ENCODE data around the gene OAS2. TPM values are rescaled to one million over a fixed set of nuclear protein-coding genes. Genes with fewer than 3 reads are reported as not detected.

OAS2 gene
- total RNA-seq, 2 experiments from 2014 or later = 191 to 196 TPM

GRCh38 chr12:112973011-112973735, 5.1 kb upstream of the OAS2 start:
- Mint-ChIP-seq H3K9me3 (no peaks in the 10 kb centered on the region), H3K4me1 (ENCODE audit: low read depth) (peaks cover 11% of the 10 kb centered on the region), H3K27ac (no peak overlapping the region), H3K4me3 (no peak overlapping the region), H3K36me3 (ENCODE audit: low read depth) (peaks cover 6% of the 10 kb centered on the region), H3K27me3 (ENCODE audit: low read depth) (no peaks in the 10 kb centered on the region)
- CTCF ChIA-PET = interaction anchor here (2.0 kb wide), 1 partner anchor 20 kb away, joined by 5 read pairs; no protein-coding TSS in a partner anchor
- intact Hi-C loops (cut with micrococcal nuclease) = loop anchor here (10.0 kb wide), 1 partner anchor 848 kb away; the partner anchor contains the start of gene TRAFD1
- DNase-seq = no peak

GRCh38 chr12:112973818-112974231, 4.5 kb upstream of the OAS2 start:
- no peak overlapping the region for H3K4me3 Mint-ChIP-seq
- H3K36me3 Mint-ChIP-seq (ENCODE audit: low read depth) = peaks cover 10% of the 10 kb centered on the region
- peaks cover 11% of the 10 kb centered on the region for H3K4me1 Mint-ChIP-seq (ENCODE audit: low read depth)
- intact Hi-C loops (cut with micrococcal nuclease) = loop anchor here (10.0 kb wide), 1 partner anchor 849 kb away; the partner anchor contains the start of gene TRAFD1
- no peaks in the 10 kb centered on the region for H3K27me3 Mint-ChIP-seq (ENCODE audit: low read depth)
- no peaks in the 10 kb centered on the region for H3K9me3 Mint-ChIP-seq
- CTCF ChIA-PET = no interaction called here
- DNase-seq = no peak
- no peak overlapping the region for H3K27ac Mint-ChIP-seq

DNA sequence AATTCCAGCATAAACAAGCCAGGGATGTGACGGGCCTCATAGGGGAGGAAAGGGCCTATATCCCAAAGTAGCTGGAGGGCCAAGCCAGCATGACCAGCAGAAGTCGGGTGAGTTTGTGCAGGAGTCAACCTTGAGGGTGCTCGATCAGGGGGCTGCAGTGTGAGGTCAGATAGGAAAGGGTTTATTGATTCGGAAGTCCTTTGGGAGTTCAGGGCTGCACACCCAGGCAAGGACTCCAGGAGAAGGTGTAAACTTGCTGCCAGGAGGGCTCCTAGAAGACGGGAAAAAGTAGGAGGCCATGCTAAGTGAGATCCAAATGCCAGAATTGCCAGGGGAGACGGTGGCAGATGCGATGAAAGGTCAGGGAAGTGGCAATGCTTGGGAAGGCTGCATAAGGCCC, 3.4 kb upstream of the OAS2 start:
- H3K4me3 Mint-ChIP-seq = no peak overlapping the region
- intact Hi-C loops (cut with micrococcal nuclease) = loop anchor here (5.0 to 10.0 kb wide), 4 partner anchors 177 to 850 kb away; partner anchors contain the start of genes TPCN1 and TRAFD1
- H3K4me1 Mint-ChIP-seq (ENCODE audit: low read depth) = peaks cover 11% of the 10 kb centered on the region
- no peak overlapping the region for H3K27ac Mint-ChIP-seq
- H3K9me3 Mint-ChIP-seq = no peaks in the 10 kb centered on the region
- CTCF ChIA-PET = interaction anchor here (1.3 to 2.4 kb wide), 2 partner anchors 18 to 75 kb away, joined by 8 to 11 read pairs; no protein-coding TSS in a partner anchor
- DNase-seq = no peak
- no peaks in the 10 kb centered on the region for H3K27me3 Mint-ChIP-seq (ENCODE audit: low read depth)
- H3K36me3 Mint-ChIP-seq (ENCODE audit: low read depth) = peaks cover 20% of the 10 kb centered on the region

- no peak overlapping the region for H3K4me3 Mint-ChIP-seq
- peak overlapping the region; percentile 100 for H3K27ac Mint-ChIP-seq
- H3K9me3 Mint-ChIP-seq = peaks cover 8% of the 10 kb centered on the region
- H3K36me3 Mint-ChIP-seq (ENCODE audit: low read depth) = peaks cover 36% of the 10 kb centered on the region
- DNase-seq = no peak
- CTCF ChIA-PET = interaction anchor here (0.6 to 1.8 kb wide), 2 partner anchors 71 to 78 kb away, joined by 3 to 5 read pairs; no protein-coding TSS in a partner anchor
- no peaks in the 10 kb centered on the region for H3K27me3 Mint-ChIP-seq (ENCODE audit: low read depth)
- H3K4me1 Mint-ChIP-seq (ENCODE audit: low read depth) = peaks cover 23% of the 10 kb centered on the region
- intact Hi-C loops (cut with micrococcal nuclease) = loop anchor here (5.0 to 10.0 kb wide), 4 partner anchors 175 to 852 kb away; partner anchors contain the start of genes TPCN1 and TRAFD1
Observed at GRCh38 chr12:112977139-112977538, 1.2 kb upstream of the OAS2 start.

- no peak for DNase-seq
- intact Hi-C loops (cut with micrococcal nuclease) = loop anchor here (1.0 to 10.0 kb wide), 10 partner anchors 11 to 965 kb away; partner anchors contain the start of genes ERP29, OAS3, TMEM116 and TPCN1
- Mint-ChIP-seq H3K9me3 (peaks cover 13% of the 10 kb centered on the region), H3K27me3 (ENCODE audit: low read depth) (no peaks in the 10 kb centered on the region), H3K27ac (peak overlapping the region; percentile 100), H3K36me3 (ENCODE audit: low read depth) (peaks cover 41% of the 10 kb centered on the region), H3K4me1 (ENCODE audit: low read depth) (peaks cover 28% of the 10 kb centered on the region), H3K4me3 (peak overlapping the region; percentile 81)
- CTCF ChIA-PET = interaction anchor here (0.6 to 4.9 kb wide), 8 partner anchors 10 to 79 kb away, joined by 3 to 68 read pairs (median 7); partner anchors contain the start of gene OAS1
Observed at GRCh38 chr12:112977641-112978040, 678 bp upstream of the OAS2 start.

DNA sequence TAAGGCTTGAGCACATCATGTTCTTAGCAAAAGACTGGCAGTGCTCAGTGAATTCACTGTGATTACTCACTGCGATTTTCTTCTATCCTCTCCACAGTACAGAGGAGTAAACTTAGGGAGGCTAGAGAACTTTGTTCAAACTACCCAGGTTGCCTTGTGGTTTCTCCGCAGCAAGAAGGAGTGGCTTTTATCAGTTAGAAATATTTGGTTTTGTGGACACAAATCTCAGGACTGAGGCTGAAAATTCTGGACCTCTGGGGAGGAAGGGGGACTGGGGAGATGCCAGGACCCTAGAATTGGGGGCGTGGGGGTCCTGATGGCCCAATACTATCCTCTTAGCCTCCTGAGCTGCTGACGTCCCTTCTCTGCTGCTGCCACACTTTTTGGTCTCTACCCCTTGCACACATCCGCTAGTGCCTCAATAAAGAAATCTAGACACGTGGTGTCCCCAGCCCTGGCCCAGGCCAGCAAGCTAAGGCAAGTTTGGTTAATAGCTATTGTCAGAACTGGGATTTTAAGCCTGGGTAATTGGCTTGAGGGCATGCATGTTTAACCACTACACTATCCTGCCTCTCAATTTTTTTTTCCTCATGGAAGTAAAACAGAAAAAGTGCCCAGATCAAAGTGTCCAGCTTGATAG, 842 bp downstream of the OAS2 start:
- Mint-ChIP-seq H3K36me3 (ENCODE audit: low read depth) (peaks cover 56% of the 10 kb centered on the region), H3K27ac (peak overlapping the region; percentile 100), H3K4me1 (ENCODE audit: low read depth) (peaks cover 43% of the 10 kb centered on the region), H3K4me3 (peak overlapping the region; percentile 81), H3K9me3 (peaks cover 18% of the 10 kb centered on the region), H3K27me3 (ENCODE audit: low read depth) (no peaks in the 10 kb centered on the region)
- CTCF ChIA-PET = interaction anchor here (1.2 to 4.9 kb wide), 7 partner anchors 9 to 78 kb away, joined by 4 to 68 read pairs (median 9); partner anchors contain the start of genes OAS1 and OAS3
- intact Hi-C loops (cut with micrococcal nuclease) = loop anchor here (2.0 to 10.0 kb wide), 6 partner anchors 110 to 966 kb away; partner anchors contain the start of genes ERP29, TMEM116, TPCN1 and TRAFD1
- peak; percentile 69 for DNase-seq

- peak overlapping the region; percentile 81 for H3K4me3 Mint-ChIP-seq
- intact Hi-C loops (cut with micrococcal nuclease) = loop anchor here (10.0 kb wide), 2 partner anchors 546 to 984 kb away; partner anchors contain the start of gene RBM19
- DNase-seq = no peak
- H3K27me3 Mint-ChIP-seq (ENCODE audit: low read depth) = no peaks in the 10 kb centered on the region
- peaks cover 57% of the 10 kb centered on the region for H3K4me1 Mint-ChIP-seq (ENCODE audit: low read depth)
- H3K27ac Mint-ChIP-seq = peak overlapping the region; percentile 100
- CTCF ChIA-PET = interaction anchor here (0.9 to 4.9 kb wide), 4 partner anchors 12 to 173 kb away, joined by 3 to 68 read pairs (median 4); no protein-coding TSS in a partner anchor
- peaks cover 27% of the 10 kb centered on the region for H3K9me3 Mint-ChIP-seq
- H3K36me3 Mint-ChIP-seq (ENCODE audit: low read depth) = peaks cover 70% of the 10 kb centered on the region
Observed at GRCh38 chr12:112980491-112981158, 2.3 kb downstream of the OAS2 start.

GRCh38 chr12:112985642-112986290, 7.4 kb downstream of the OAS2 start:
- H3K4me3 Mint-ChIP-seq = no peak overlapping the region
- peak overlapping the region; percentile 33 for H3K27ac Mint-ChIP-seq
- H3K9me3 Mint-ChIP-seq = peaks cover 27% of the 10 kb centered on the region
- CTCF ChIA-PET = interaction anchor here (1.1 kb wide), 1 partner anchor 12 kb away, joined by 3 read pairs; no protein-coding TSS in a partner anchor
- H3K36me3 Mint-ChIP-seq (ENCODE audit: low read depth) = peaks cover 90% of the 10 kb centered on the region
- peaks cover 82% of the 10 kb centered on the region for H3K4me1 Mint-ChIP-seq (ENCODE audit: low read depth)
- no peak for DNase-seq
- H3K27me3 Mint-ChIP-seq (ENCODE audit: low read depth) = no peaks in the 10 kb centered on the region
- intact Hi-C loops (cut with micrococcal nuclease) = loop anchor here (10.0 kb wide), 2 partner anchors 551 to 979 kb away; partner anchors contain the start of gene RBM19

- no peak for DNase-seq
- Mint-ChIP-seq H3K4me3 (no peak overlapping the region), H3K36me3 (ENCODE audit: low read depth) (peaks cover 91% of the 10 kb centered on the region), H3K4me1 (ENCODE audit: low read depth) (peaks cover 77% of the 10 kb centered on the region), H3K27ac (peak overlapping the region; percentile 33), H3K9me3 (peaks cover 25% of the 10 kb centered on the region), H3K27me3 (ENCODE audit: low read depth) (no peaks in the 10 kb centered on the region)
- CTCF ChIA-PET = no interaction called here
- intact Hi-C loops (cut with micrococcal nuclease) = loop anchor here (10.0 kb wide), 2 partner anchors 552 to 978 kb away; partner anchors contain the start of gene RBM19
Observed at GRCh38 chr12:112986291-112986800, 8.0 kb downstream of the OAS2 start.

DNA sequence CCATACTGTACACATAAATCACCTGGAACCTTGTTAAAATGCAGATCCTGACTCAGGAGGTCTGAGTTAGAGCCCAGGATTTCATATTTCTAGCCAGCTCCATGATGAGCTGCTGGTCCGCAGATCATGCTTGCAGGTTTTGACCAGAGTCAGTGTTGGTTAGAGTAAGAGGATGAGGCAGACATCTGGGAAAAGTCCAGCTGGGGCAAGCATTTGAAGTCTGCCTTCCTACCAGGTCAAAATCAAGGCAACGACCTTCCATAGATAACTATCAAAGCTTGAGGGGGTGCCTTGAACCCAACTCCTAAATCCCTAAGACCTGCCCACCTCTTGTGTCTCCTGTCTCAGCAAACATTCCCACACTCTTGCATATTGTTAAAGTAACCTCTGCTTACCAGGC, 9.2 kb downstream of the OAS2 start:
- Mint-ChIP-seq H3K9me3 (peaks cover 19% of the 10 kb centered on the region), H3K4me1 (ENCODE audit: low read depth) (peaks cover 66% of the 10 kb centered on the region), H3K27ac (peak overlapping the region; percentile 76), H3K4me3 (no peak overlapping the region), H3K36me3 (ENCODE audit: low read depth) (peaks cover 89% of the 10 kb centered on the region), H3K27me3 (ENCODE audit: low read depth) (no peaks in the 10 kb centered on the region)
- CTCF ChIA-PET = interaction anchor here (0.8 to 2.2 kb wide), 3 partner anchors 9 to 86 kb away, joined by 3 to 11 read pairs (median 4); partner anchors contain the start of gene OAS2
- intact Hi-C loops (cut with micrococcal nuclease) = loop anchor here (10.0 kb wide), 2 partner anchors 553 to 977 kb away; partner anchors contain the start of gene RBM19
- no peak for DNase-seq

GRCh38 chr12:112988224-112988623, 9.9 kb downstream of the OAS2 start:
- DNase-seq = peak; percentile 57
- Mint-ChIP-seq H3K36me3 (ENCODE audit: low read depth) (peaks cover 88% of the 10 kb centered on the region), H3K27ac (peak overlapping the region; percentile 76), H3K27me3 (ENCODE audit: low read depth) (no peaks in the 10 kb centered on the region), H3K4me3 (no peak overlapping the region), H3K9me3 (peaks cover 16% of the 10 kb centered on the region), H3K4me1 (ENCODE audit: low read depth) (peaks cover 65% of the 10 kb centered on the region)
- intact Hi-C loops (cut with micrococcal nuclease) = loop anchor here (1.0 to 10.0 kb wide), 3 partner anchors 10 to 977 kb away; partner anchors contain the start of genes OAS2 and RBM19
- CTCF ChIA-PET = interaction anchor here (0.8 to 2.4 kb wide), 5 partner anchors 9 to 110 kb away, joined by 3 to 11 read pairs (median 4); partner anchors contain the start of genes OAS2 and OAS3

Data from activated naive CD4-positive, alpha-beta T cell treated with anti-CD3 and anti-CD28 coated beads for 36 hours (primary cell).